DOHH2 (cell line): Measurements from ENCODE around the gene TREML2.

ENCODE experiments used
- H3F3A ChIP-seq: fragments of 200-600 bp; sonication (generic), shearing (Covaris generic); 2 replicates; pipeline ENCODE4 v1.6.0; 2016; ENCODE audit warnings: antibody characterized with exemption, mild to moderate bottlenecking; ENCODE audit not compliant: control insufficient read depth, insufficient read depth
- H3K27ac ChIP-seq: fragments of 200-600 bp; sonication (generic); 2 replicates; pipeline ENCODE4 v1.5.1; 2014; ENCODE audit warnings: low read depth, mild to moderate bottlenecking, low read length, moderate library complexity
- H3K27me3 ChIP-seq: fragments of 200-600 bp; sonication (generic); 2 replicates; pipeline ENCODE4 v1.6.1; 2014; ENCODE audit warnings: mild to moderate bottlenecking, low read length, mixed read lengths; ENCODE audit not compliant: control insufficient read depth
- H3K36me3 ChIP-seq: fragments of 200-600 bp; sonication (generic); 2 replicates; pipeline ENCODE4 v1.6.1; 2014; ENCODE audit warnings: mild to moderate bottlenecking, low read length, moderate library complexity, mixed read lengths; ENCODE audit not compliant: control insufficient read depth
- H3K4me1 ChIP-seq: fragments of 200-600 bp; sonication (generic); 2 replicates; pipeline ENCODE4 v1.6.1; 2014; ENCODE audit warnings: mild to moderate bottlenecking, low read length, mixed read lengths; ENCODE audit not compliant: control insufficient read depth
- H3K4me2 ChIP-seq: fragments of 200-600 bp; sonication (generic); 2 replicates; pipeline ENCODE4 v1.6.0; 2014; ENCODE audit warnings: mild to moderate bottlenecking, low read length, moderate library complexity
- H3K4me3 ChIP-seq: fragments of 200-600 bp; sonication (generic); 2 replicates; pipeline ENCODE4 v1.5.1; 2014; ENCODE audit warnings: mild to moderate bottlenecking, low read length, mixed read lengths
- H3K79me2 ChIP-seq: fragments of 200-600 bp; sonication (generic); 2 replicates; pipeline ENCODE4 v1.6.1; 2014; ENCODE audit warnings: mild to moderate bottlenecking, low read length, mixed read lengths; ENCODE audit not compliant: control insufficient read depth
- H3K9me2 ChIP-seq: fragments of 200-600 bp; sonication (generic); replicated peaks from 2 replicates; pipeline ENCODE4 v1.6.1; 2014; ENCODE audit warnings: mild to moderate bottlenecking, low read length, mixed read lengths; ENCODE audit not compliant: control insufficient read depth
- H3K9me3 ChIP-seq: fragments of 200-600 bp; sonication (generic); 2 replicates; pipeline ENCODE4 v1.6.1; 2014; ENCODE audit warnings: antibody characterized with exemption, low read length, mixed read lengths; ENCODE audit not compliant: control insufficient read depth, insufficient read depth
- H4K20me1 ChIP-seq: fragments of 200-600 bp; sonication (generic); 2 replicates; pipeline ENCODE4 v1.6.0; 2014; ENCODE audit warnings: low read depth, mild to moderate bottlenecking, antibody characterized with exemption, low read length, moderate library complexity; ENCODE audit not compliant: control insufficient read depth, insufficient read depth
- CTCF ChIP-seq: fragments of 200-600 bp; sonication (generic); IDR thresholded peaks from one replicate; pipeline ENCODE4 v1.5.1; 2014; ENCODE audit warnings: antibody characterized with exemption, mild to moderate bottlenecking, low read depth, low read length; ENCODE audit not compliant: poor library complexity, severe bottlenecking
- EZH2phosphoT487 ChIP-seq: fragments of 200-600 bp; sonication (generic); IDR thresholded peaks from 2 replicates; pipeline ENCODE4 v1.6.1; 2017; ENCODE audit warnings: borderline replicate concordance, mild to moderate bottlenecking, antibody characterized with exemption, low read length, moderate library complexity, mixed read lengths

Gene TREML2

GRCh38 chr6:41228096-41228495, 27.1 kb upstream of the TREML2 start, which contains the start of gene TREML4:
TSS of gene TREML4 (plus strand) at chr6:41228349. CDS start at chr6:41228428, 79 bp downstream.
- H3K27ac ChIP-seq = no peak within 1 kb of the TSS
- H3K4me2 ChIP-seq = no peak within 1 kb of the TSS
- H3K79me2 ChIP-seq = no peaks in the 10 kb centered on the region
- H3K36me3 ChIP-seq = no peaks in the 10 kb centered on the region
- no peaks in the 10 kb centered on the region for H3F3A ChIP-seq
- H3K9me2 ChIP-seq = no peaks in the 10 kb centered on the region
- no peaks in the 10 kb centered on the region for H3K9me3 ChIP-seq
- no peak within 1 kb of the TSS for H3K4me3 ChIP-seq
- TF ChIP-seq EZH2phosphoT487 = no peak
- no peak for TF ChIP-seq CTCF
- H3K27me3 ChIP-seq = peaks cover 10% of the 10 kb centered on the region
- H4K20me1 ChIP-seq = no peaks in the 10 kb centered on the region
- no peaks in the 10 kb centered on the region for H3K4me1 ChIP-seq

- Histone ChIP-seq H3K4me2 (no peak overlapping the region), H3K27ac (no peak overlapping the region), H3K4me3 (no peak overlapping the region), H4K20me1 (no peaks in the 10 kb centered on the region), H3K36me3 (no peaks in the 10 kb centered on the region), H3K79me2 (no peaks in the 10 kb centered on the region), H3K9me2 (no peaks in the 10 kb centered on the region), H3F3A (no peaks in the 10 kb centered on the region), H3K27me3 (peaks cover 7% of the 10 kb centered on the region), H3K9me3 (no peaks in the 10 kb centered on the region), H3K4me1 (no peaks in the 10 kb centered on the region)
- no peak for TF ChIP-seq EZH2phosphoT487
These were observed 25.8 kb upstream of the TREML2 start for GRCh38 chr6:41226752-41227151.

GRCh38 chr6:41224800-41225199, 23.9 kb upstream of the TREML2 start:
- Histone ChIP-seq H3K27me3 (peaks cover 2% of the 10 kb centered on the region; the same call in 1 of the 2 replicates), H3K9me2 (no peaks in the 10 kb centered on the region), H3K9me3 (no peaks in the 10 kb centered on the region; the same call in 1 of the 2 replicates), H3F3A (no peaks in the 10 kb centered on the region), H3K4me1 (no peaks in the 10 kb centered on the region), H3K27ac (no peak overlapping the region), H4K20me1 (no peaks in the 10 kb centered on the region), H3K36me3 (no peaks in the 10 kb centered on the region), H3K4me3 (no peak overlapping the region), H3K79me2 (no peaks in the 10 kb centered on the region), H3K4me2 (no peak overlapping the region)
- TF ChIP-seq CTCF = no peak

- Histone ChIP-seq H3K9me3 (no peaks in the 10 kb centered on the region; the same call in 1 of the 2 replicates), H3K27ac (no peak overlapping the region), H3K36me3 (no peaks in the 10 kb centered on the region), H3F3A (no peaks in the 10 kb centered on the region), H3K27me3 (peaks cover 2% of the 10 kb centered on the region; the same call in 1 of the 2 replicates), H3K9me2 (no peaks in the 10 kb centered on the region), H3K79me2 (no peaks in the 10 kb centered on the region), H3K4me2 (no peak overlapping the region), H3K4me3 (no peak overlapping the region), H3K4me1 (no peaks in the 10 kb centered on the region), H4K20me1 (no peaks in the 10 kb centered on the region)
- no peak for TF ChIP-seq EZH2phosphoT487
- no peak for TF ChIP-seq CTCF
These were observed 21.6 kb upstream of the TREML2 start for GRCh38 chr6:41222513-41222912.
